ENCODE data around the gene FOXO3.

The FOXO3 gene

GRCh38 chr6:108581932-108582475, 21.3 kb downstream of the FOXO3 start:
- H3K4me3 ChIP-seq (ENCODE audit: low read depth, low read length): no peak overlapping the region
- DNase-seq (ENCODE audit: low read depth): no peak
- no peak for TF ChIP-seq CTCF (IDR thresholded peaks at IDR 0.05; ENCODE audit: control insufficient read depth, extremely low read depth, insufficient read depth)

- TF ChIP-seq CTCF (IDR thresholded peaks at IDR 0.05; ENCODE audit: control insufficient read depth, extremely low read depth, insufficient read depth): no peak
- no peak for DNase-seq (ENCODE audit: low read depth)
- H3K4me3 ChIP-seq (ENCODE audit: low read depth, low read length): no peak overlapping the region
Measured at GRCh38 chr6:108582618-108583017, 21.9 kb downstream of the FOXO3 start.

GRCh38 chr6:108584323-108584722, 23.6 kb downstream of the FOXO3 start:
- no peak for TF ChIP-seq CTCF (IDR thresholded peaks at IDR 0.05; ENCODE audit: control insufficient read depth, extremely low read depth, insufficient read depth)
- no peak for DNase-seq (ENCODE audit: low read depth)
- no peak overlapping the region for H3K4me3 ChIP-seq (ENCODE audit: low read depth, low read length)

- no peak for TF ChIP-seq CTCF (IDR thresholded peaks at IDR 0.05; ENCODE audit: control insufficient read depth, extremely low read depth, insufficient read depth)
- no peak for DNase-seq (ENCODE audit: low read depth)
- H3K4me3 ChIP-seq (ENCODE audit: low read depth, low read length): no peak overlapping the region
Measured at GRCh38 chr6:108585359-108585758, 24.6 kb downstream of the FOXO3 start.

- TF ChIP-seq CTCF (IDR thresholded peaks at IDR 0.05; ENCODE audit: control insufficient read depth, extremely low read depth, insufficient read depth): no peak
- H3K4me3 ChIP-seq (ENCODE audit: low read depth, low read length): no peak overlapping the region
- DNase-seq (ENCODE audit: low read depth): no peak
Measured at GRCh38 chr6:108585921-108586536, 25.3 kb downstream of the FOXO3 start.

GRCh38 chr6:108587258-108588059, 26.7 kb downstream of the FOXO3 start:
- TF ChIP-seq CTCF (IDR thresholded peaks at IDR 0.05; ENCODE audit: control insufficient read depth, extremely low read depth, insufficient read depth): no peak
- no peak for DNase-seq (ENCODE audit: low read depth)
- H3K4me3 ChIP-seq (ENCODE audit: low read depth, low read length): no peak overlapping the region

Measured in LNCaP clone FGC (cell line).